IPS-18a (cell line): Measurements from ENCODE around the gene SDK1.

Source experiments
- H3K27ac ChIP-seq: one replicate; pipeline ENCODE4 v1.5.1; 2013; ENCODE audit warnings: low read length
- H3K27me3 ChIP-seq: one replicate; pipeline ENCODE4 v1.6.1; 2013; ENCODE audit warnings: mild to moderate bottlenecking, low read length; ENCODE audit not compliant: control insufficient read depth, insufficient read depth
- H3K36me3 ChIP-seq: one replicate; pipeline ENCODE4 v1.6.1; 2013; ENCODE audit warnings: low read depth, low read length; ENCODE audit not compliant: control insufficient read depth
- H3K4me1 ChIP-seq: one replicate; pipeline ENCODE4 v1.6.1; 2013; ENCODE audit warnings: low read depth, low read length; ENCODE audit not compliant: control insufficient read depth
- H3K4me3 ChIP-seq: one replicate; pipeline ENCODE4 v1.5.1; 2013; ENCODE audit warnings: low read length
- H3K9ac ChIP-seq: one replicate; pipeline ENCODE4 v1.6.1; 2013; ENCODE audit warnings: mild to moderate bottlenecking, low read length, moderate library complexity
- H3K9me3 ChIP-seq: one replicate; pipeline ENCODE4 v1.6.1; 2013; ENCODE audit warnings: low read depth, low read length; ENCODE audit not compliant: control insufficient read depth

SDK1 gene

GRCh38 chr7:3655635-3656034, 354.6 kb downstream of the SDK1 start:
- Histone ChIP-seq H3K9me3 (no peaks in the 10 kb centered on the region), H3K27ac (no peak overlapping the region), H3K4me1 (no peaks in the 10 kb centered on the region), H3K9ac (no peak overlapping the region), H3K36me3 (no peaks in the 10 kb centered on the region), H3K27me3 (no peaks in the 10 kb centered on the region), H3K4me3 (no peak overlapping the region)

GRCh38 chr7:3657206-3657605, 356.2 kb downstream of the SDK1 start:
- Histone ChIP-seq H3K27me3 (no peaks in the 10 kb centered on the region), H3K4me1 (no peaks in the 10 kb centered on the region), H3K4me3 (no peak overlapping the region), H3K9ac (no peak overlapping the region), H3K9me3 (no peaks in the 10 kb centered on the region), H3K27ac (no peak overlapping the region), H3K36me3 (no peaks in the 10 kb centered on the region)

GRCh38 chr7:3668743-3669142, 367.7 kb downstream of the SDK1 start:
- no peaks in the 10 kb centered on the region for H3K36me3 ChIP-seq
- peaks cover 5% of the 10 kb centered on the region for H3K4me1 ChIP-seq
- no peak overlapping the region for H3K9ac ChIP-seq
- H3K27me3 ChIP-seq = no peaks in the 10 kb centered on the region
- no peak overlapping the region for H3K27ac ChIP-seq
- H3K4me3 ChIP-seq = no peak overlapping the region
- H3K9me3 ChIP-seq = no peaks in the 10 kb centered on the region

GRCh38 chr7:3670898-3671297, 369.8 kb downstream of the SDK1 start:
- Histone ChIP-seq H3K27me3 (no peaks in the 10 kb centered on the region), H3K4me1 (peaks cover 5% of the 10 kb centered on the region), H3K27ac (no peak overlapping the region), H3K9me3 (no peaks in the 10 kb centered on the region), H3K4me3 (no peak overlapping the region), H3K9ac (no peak overlapping the region), H3K36me3 (no peaks in the 10 kb centered on the region)

GRCh38 chr7:3673524-3673923, 372.5 kb downstream of the SDK1 start:
- Histone ChIP-seq H3K27ac (no peak overlapping the region), H3K9ac (no peak overlapping the region), H3K36me3 (no peaks in the 10 kb centered on the region), H3K4me1 (peaks cover 5% of the 10 kb centered on the region), H3K4me3 (no peak overlapping the region), H3K27me3 (no peaks in the 10 kb centered on the region), H3K9me3 (no peaks in the 10 kb centered on the region)

GRCh38 chr7:3678314-3678810, 377.3 kb downstream of the SDK1 start:
- Histone ChIP-seq H3K4me1 (peaks cover under 1% of the 10 kb centered on the region), H3K9me3 (no peaks in the 10 kb centered on the region)

GRCh38 chr7:3682028-3682710, 381.1 kb downstream of the SDK1 start:
- no peaks in the 10 kb centered on the region for H3K9me3 ChIP-seq
- no peaks in the 10 kb centered on the region for H3K36me3 ChIP-seq
- no peaks in the 10 kb centered on the region for H3K27me3 ChIP-seq
- no peak overlapping the region for H3K9ac ChIP-seq
- H3K4me1 ChIP-seq = peaks cover 16% of the 10 kb centered on the region
- no peak overlapping the region for H3K4me3 ChIP-seq
- no peak overlapping the region for H3K27ac ChIP-seq

More at GRCh38 chr7:3678314-3678810, 377.3 kb downstream of the SDK1 start:
- Histone ChIP-seq H3K4me3 (no peak overlapping the region), H3K36me3 (no peaks in the 10 kb centered on the region), H3K27ac (no peak overlapping the region), H3K9ac (no peak overlapping the region), H3K27me3 (no peaks in the 10 kb centered on the region)

- Histone ChIP-seq H3K36me3 (no peaks in the 10 kb centered on the region), H3K27ac (no peak overlapping the region), H3K9me3 (no peaks in the 10 kb centered on the region), H3K4me1 (peaks cover 16% of the 10 kb centered on the region), H3K4me3 (no peak overlapping the region), H3K27me3 (no peaks in the 10 kb centered on the region), H3K9ac (no peak overlapping the region)
Measured at GRCh38 chr7:3683546-3684539, 382.8 kb downstream of the SDK1 start.

GRCh38 chr7:3688071-3688470, 387.0 kb downstream of the SDK1 start:
- H3K27ac ChIP-seq = no peak overlapping the region
- H3K27me3 ChIP-seq = no peaks in the 10 kb centered on the region
- H3K36me3 ChIP-seq = no peaks in the 10 kb centered on the region
- H3K4me1 ChIP-seq = peaks cover 26% of the 10 kb centered on the region
- no peak overlapping the region for H3K9ac ChIP-seq
- no peak overlapping the region for H3K4me3 ChIP-seq
- H3K9me3 ChIP-seq = no peaks in the 10 kb centered on the region

- no peak overlapping the region for H3K4me3 ChIP-seq
- no peaks in the 10 kb centered on the region for H3K9me3 ChIP-seq
- H3K27ac ChIP-seq = no peak overlapping the region
- no peaks in the 10 kb centered on the region for H3K36me3 ChIP-seq
- peaks cover 20% of the 10 kb centered on the region for H3K4me1 ChIP-seq
- H3K9ac ChIP-seq = no peak overlapping the region
- no peaks in the 10 kb centered on the region for H3K27me3 ChIP-seq
Measured at GRCh38 chr7:3688842-3689241, 387.8 kb downstream of the SDK1 start.

GRCh38 chr7:3691478-3692158, 390.6 kb downstream of the SDK1 start:
- no peaks in the 10 kb centered on the region for H3K9me3 ChIP-seq
- H3K36me3 ChIP-seq = no peaks in the 10 kb centered on the region
- peaks cover 10% of the 10 kb centered on the region for H3K4me1 ChIP-seq
- H3K27me3 ChIP-seq = no peaks in the 10 kb centered on the region
- H3K27ac ChIP-seq = no peak overlapping the region
- H3K4me3 ChIP-seq = no peak overlapping the region
- no peak overlapping the region for H3K9ac ChIP-seq
